ENCODE measurements around the gene TSPAN11.
"Not testable (repeated sequence)": the region's sequence is repeated elsewhere in the genome, so short reads cannot be mapped to it uniquely, and the experiment has no call there.

The TSPAN11 gene

GRCh38 chr12:30926243-30927221, at the start of gene TSPAN11:
TSS of gene TSPAN11 (plus strand) at chr12:30926748. CDS start at chr12:30953992, 27,244 bp downstream.
- DNase-seq (ENCODE audit: low read depth in 2 of 2) = no peak

- no peak for DNase-seq (ENCODE audit: low read depth in 2 of 2)
These were observed 49.3 kb upstream of the TSPAN11 start for GRCh38 chr12:30877105-30877875.

GRCh38 chr12:30878024-30878423, 48.5 kb upstream of the TSPAN11 start:
- no peak for DNase-seq (ENCODE audit: low read depth in 2 of 2)

GRCh38 chr12:30880061-30880460, 46.5 kb upstream of the TSPAN11 start:
- DNase-seq (ENCODE audit: low read depth in 2 of 2) = no peak

GRCh38 chr12:30880813-30881212, 45.7 kb upstream of the TSPAN11 start:
- no peak for DNase-seq (ENCODE audit: low read depth in 2 of 2)

- no peak for DNase-seq (ENCODE audit: low read depth in 2 of 2)
These were observed 43.8 kb upstream of the TSPAN11 start for GRCh38 chr12:30882706-30883105.

GRCh38 chr12:30884799-30885198, 41.7 kb upstream of the TSPAN11 start:
- DNase-seq (ENCODE audit: low read depth in 2 of 2) = no peak

GRCh38 chr12:30885321-30885720, 41.2 kb upstream of the TSPAN11 start:
- DNase-seq (ENCODE audit: low read depth in 2 of 2) = no peak

GRCh38 chr12:30887226-30887625, 39.3 kb upstream of the TSPAN11 start:
- no peak for DNase-seq (ENCODE audit: low read depth in 2 of 2)

GRCh38 chr12:30888241-30888640, 38.3 kb upstream of the TSPAN11 start:
- DNase-seq (ENCODE audit: low read depth in 2 of 2) = no peak

GRCh38 chr12:30894531-30894930, 32.0 kb upstream of the TSPAN11 start:
- not testable (repeated sequence) for DNase-seq (ENCODE audit: low read depth in 2 of 2)

GRCh38 chr12:30896461-30896860, 30.1 kb upstream of the TSPAN11 start:
- no peak for DNase-seq (ENCODE audit: low read depth in 2 of 2)

GRCh38 chr12:30898846-30899245, 27.7 kb upstream of the TSPAN11 start:
- DNase-seq (ENCODE audit: low read depth in 2 of 2) = no peak

GRCh38 chr12:30900351-30900750, 26.2 kb upstream of the TSPAN11 start:
- DNase-seq (ENCODE audit: low read depth in 2 of 2) = no peak

- no peak for DNase-seq (ENCODE audit: low read depth in 2 of 2)
These were observed 24.5 kb upstream of the TSPAN11 start for GRCh38 chr12:30902001-30902400.

- DNase-seq (ENCODE audit: low read depth in 2 of 2) = no peak
These were observed 24.0 kb upstream of the TSPAN11 start for GRCh38 chr12:30902596-30902995.

- no peak for DNase-seq (ENCODE audit: low read depth in 2 of 2)
These were observed 21.0 kb upstream of the TSPAN11 start for GRCh38 chr12:30905463-30906009.

GRCh38 chr12:30908076-30908721, 18.3 kb upstream of the TSPAN11 start:
- no peak for DNase-seq (ENCODE audit: low read depth in 2 of 2)

- no peak for DNase-seq (ENCODE audit: low read depth in 2 of 2)
These were observed 17.7 kb upstream of the TSPAN11 start for GRCh38 chr12:30908722-30909348.

- DNase-seq (ENCODE audit: low read depth in 2 of 2) = no peak
These were observed 17.1 kb upstream of the TSPAN11 start for GRCh38 chr12:30909349-30910037.

- no peak for DNase-seq (ENCODE audit: low read depth in 2 of 2)
These were observed 16.6 kb upstream of the TSPAN11 start for GRCh38 chr12:30910038-30910350.

All from activated CD4-positive, alpha-beta T cell treated with anti-CD3 and anti-CD28 coated beads for 24 hours (primary cell).